Measurements from ENCODE around the gene NUDT4. TPM values are rescaled to one million over a fixed set of nuclear protein-coding genes. Genes with fewer than 3 reads are reported as not detected.

NUDT4 gene
- total RNA-seq = 100 to 1,000 TPM; 140 to 244 TPM
- long read RNA-seq, full-length matches to known transcripts = 39 of 70 reads
- long read RNA-seq, partial matches to known transcripts = 4 of 70 reads
- long read RNA-seq, other reads (novel, unspliced or antisense) = 27 of 70 reads

GRCh38 chr12:93377252-93378195 is at the start of gene NUDT4:
Gene NUDT4 (plus strand): TSS chr12:93377925. CDS start chr12:93378323, 398 bp downstream.
- ATAC-seq (peak; percentile 93), DNase-seq (peak; percentile 98)
- intact Hi-C loops (cut with DNase I) = loop anchor here in 1 of 2 donors (5.0 kb wide), 1 partner anchor 250 kb away; no protein-coding TSS in a partner anchor

DNA sequence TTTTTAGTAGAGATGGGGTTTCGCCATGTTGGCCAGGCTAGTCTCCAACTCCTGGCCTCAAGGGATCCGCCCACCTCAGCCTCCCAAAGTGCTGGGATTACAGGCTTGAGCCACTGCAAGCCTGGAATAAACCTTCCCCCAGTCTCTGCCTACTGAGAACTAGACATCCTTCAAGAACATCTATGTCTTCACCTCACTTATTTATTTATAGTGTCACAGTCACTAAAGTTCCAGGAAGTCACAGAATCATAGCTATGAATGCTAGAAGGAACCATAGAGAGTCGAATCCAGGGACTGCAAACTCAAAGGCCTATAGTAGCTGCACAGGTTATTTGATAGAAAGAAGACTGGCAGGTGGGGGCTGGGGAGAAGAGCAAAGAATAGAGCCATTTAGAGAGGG is 44.7 kb upstream of the NUDT4 start:
- ATAC-seq (no peak), DNase-seq (no peak)
- intact Hi-C loops (cut with DNase I) = no loop called here

GRCh38 chr12:93333828-93334227 is 43.9 kb upstream of the NUDT4 start:
- intact Hi-C loops (cut with DNase I) = no loop called here
- ATAC-seq = no peak
- DNase-seq = no peak

DNA sequence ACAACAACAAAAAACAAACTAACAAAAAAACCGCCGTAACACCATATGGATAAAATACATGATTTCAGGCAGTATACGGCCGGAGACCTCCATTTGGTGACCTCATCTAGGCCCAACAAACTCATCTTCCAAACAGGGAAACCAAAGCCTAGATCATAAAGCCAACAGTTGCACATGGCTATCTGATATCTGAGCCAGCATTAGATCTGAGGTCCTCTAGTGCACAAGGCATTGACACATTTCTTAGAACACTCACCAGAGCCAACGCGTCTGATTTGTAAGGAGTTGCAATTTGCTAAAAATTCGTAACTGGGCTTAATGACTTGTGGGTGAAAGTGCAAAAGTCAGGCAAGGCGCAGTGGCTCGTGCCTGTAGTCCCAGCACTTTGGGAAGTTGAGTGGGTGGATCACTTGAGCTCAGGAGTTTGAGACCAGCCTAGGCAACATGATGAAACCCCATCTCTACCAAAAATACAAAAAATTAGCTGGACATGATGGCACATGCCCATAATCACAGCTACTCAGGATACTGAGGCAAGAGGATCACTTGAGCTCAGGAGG is 42.0 kb upstream of the NUDT4 start:
- DNase-seq = no peak
- peak in 1 of 2 donors; percentile 35 for ATAC-seq
- intact Hi-C loops (cut with DNase I) = no loop called here

DNA sequence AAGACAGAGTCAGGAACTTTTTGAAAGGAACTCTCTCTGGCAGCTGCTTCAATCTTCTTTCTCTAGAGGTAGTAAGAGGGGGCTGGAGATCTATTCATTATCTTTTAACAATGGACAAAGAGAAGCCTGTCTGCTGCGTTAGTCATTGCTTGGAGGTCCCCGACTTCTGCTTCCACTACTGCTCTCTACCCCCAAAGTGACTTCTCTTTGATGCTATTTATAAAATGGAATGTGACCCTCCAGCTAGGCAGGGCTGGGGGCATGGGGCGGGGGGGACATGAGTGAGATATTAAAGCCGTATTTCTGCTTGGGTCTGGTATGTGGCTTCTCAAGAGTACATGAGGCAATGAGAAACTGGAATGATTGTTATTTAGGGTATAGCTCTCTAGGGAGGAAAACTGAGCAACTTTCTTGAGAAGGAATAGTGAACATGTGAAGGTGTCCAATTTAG is 41.4 kb upstream of the NUDT4 start:
- ATAC-seq (peak; percentile 37 to 71), DNase-seq (no peak)
- intact Hi-C loops (cut with DNase I) = no loop called here

GRCh38 chr12:93338598-93338997 is 39.1 kb upstream of the NUDT4 start:
- intact Hi-C loops (cut with DNase I) = no loop called here
- no peak for ATAC-seq

DNA sequence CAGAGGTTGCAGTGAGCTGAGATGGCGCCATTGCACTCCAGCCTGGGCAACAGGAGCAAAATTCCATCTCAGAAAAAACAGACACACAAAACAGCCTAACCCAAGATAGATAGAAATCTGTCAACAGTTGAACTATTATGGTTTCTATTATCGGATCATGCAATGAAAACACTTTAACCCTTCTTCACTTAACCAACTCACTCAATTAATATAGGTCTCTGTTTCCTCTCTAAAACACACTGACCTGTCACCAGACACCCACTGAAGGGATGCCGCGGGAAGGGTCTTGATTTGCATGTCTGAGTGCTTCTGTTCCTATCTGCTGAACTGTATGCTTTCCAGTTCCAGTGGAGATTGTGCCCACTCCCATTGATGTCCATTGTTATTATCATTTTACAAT is 38.0 kb upstream of the NUDT4 start:
- ATAC-seq (no peak), DNase-seq (no peak)
- intact Hi-C loops (cut with DNase I) = no loop called here

More at GRCh38 chr12:93338598-93338997, 39.1 kb upstream of the NUDT4 start:
- no peak for DNase-seq

- ATAC-seq (no peak), DNase-seq (no peak)
- intact Hi-C loops (cut with DNase I) = no loop called here
Observed at GRCh38 chr12:93341409-93342049, 36.2 kb upstream of the NUDT4 start.

GRCh38 chr12:93347054-93347785 is 30.5 kb upstream of the NUDT4 start:
- intact Hi-C loops (cut with DNase I) = no loop called here
- DNase-seq = no peak
- ATAC-seq = no peak

DNA sequence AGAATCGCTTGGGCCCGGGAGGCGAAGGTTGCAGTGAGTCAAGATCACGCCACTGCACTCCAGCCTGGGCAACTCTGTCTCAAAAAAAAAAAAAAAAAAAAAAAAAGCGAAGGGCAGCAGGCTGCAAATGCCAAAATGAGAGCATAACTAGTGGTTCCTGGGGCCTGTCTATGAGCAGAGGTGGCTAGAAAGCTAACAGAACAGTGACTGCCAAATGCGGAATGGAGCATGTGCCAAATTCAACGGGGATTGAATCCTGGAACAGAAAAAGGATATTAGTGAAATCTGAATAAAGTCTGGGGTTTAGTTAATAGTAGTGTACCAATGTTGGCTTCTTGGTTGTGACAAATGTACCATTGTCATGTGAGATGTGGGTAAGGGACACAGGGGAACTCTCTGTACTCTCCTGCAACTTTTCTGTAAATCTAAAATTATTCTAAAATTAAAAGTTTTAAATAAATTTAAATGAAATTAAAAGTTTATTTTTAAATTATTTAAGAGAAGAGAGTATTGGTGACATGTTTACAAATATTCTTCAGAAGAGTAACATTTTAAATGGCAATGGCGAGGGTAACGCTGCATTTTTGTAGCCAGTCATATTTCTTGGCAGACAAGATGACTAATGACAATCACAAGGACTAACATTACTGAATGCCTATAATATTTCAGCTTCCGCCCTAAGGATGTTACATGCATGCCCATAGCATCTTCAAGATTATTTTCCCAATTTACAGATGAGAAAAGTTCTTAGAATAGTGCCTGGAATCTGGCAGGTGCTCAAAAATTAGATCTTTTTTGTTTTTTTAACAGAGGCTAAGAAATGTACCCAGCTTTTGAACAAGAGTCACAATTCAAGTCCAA is 28.9 kb upstream of the NUDT4 start:
- intact Hi-C loops (cut with DNase I) = no loop called here
- ATAC-seq = peak in 1 of 2 donors; percentile 71
- no peak for DNase-seq

GRCh38 chr12:93351726-93352125 is 26.0 kb upstream of the NUDT4 start:
- intact Hi-C loops (cut with DNase I) = no loop called here
- no peak for ATAC-seq
- DNase-seq = no peak

DNA sequence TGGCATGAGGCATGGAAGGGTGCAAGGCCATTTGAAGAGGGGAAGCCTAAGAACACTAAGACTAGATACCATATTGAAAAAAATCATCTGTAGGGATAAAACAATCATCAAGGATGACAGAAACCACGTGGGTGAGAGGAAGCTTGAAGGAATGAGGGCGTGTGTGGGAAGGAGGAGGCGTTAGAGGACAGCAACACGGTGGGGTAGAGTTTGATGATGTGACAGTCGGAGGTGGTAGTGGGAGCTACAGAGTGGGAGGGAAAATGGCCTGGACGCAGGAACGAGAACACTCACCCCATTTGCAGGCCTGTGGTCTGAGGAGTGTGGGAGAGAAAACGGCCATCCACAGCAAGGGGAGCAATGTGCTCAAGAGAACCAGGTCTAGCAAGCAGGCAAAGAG is 25.4 kb upstream of the NUDT4 start:
- no peak for DNase-seq
- intact Hi-C loops (cut with DNase I) = no loop called here
- no peak for ATAC-seq

DNA sequence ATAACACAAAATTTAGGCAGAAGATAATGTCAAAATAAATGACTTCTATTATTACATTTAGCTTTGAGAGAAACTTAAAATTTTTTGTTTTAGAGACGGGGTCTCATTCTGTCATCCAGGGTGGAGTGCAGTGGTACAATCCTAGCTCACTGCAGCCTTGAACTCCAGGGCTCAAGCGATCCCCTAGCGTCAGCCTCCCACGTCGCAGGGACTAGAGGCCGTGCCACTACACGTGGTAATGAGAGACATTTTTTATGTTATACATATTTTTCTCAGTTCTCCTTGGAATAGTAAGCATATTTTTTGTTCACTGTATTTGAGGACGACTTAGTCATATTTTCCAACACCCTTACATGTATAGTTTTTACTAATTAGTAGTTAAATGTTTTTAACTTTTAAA is 21.5 kb upstream of the NUDT4 start:
- DNase-seq (no peak), ATAC-seq (no peak)
- intact Hi-C loops (cut with DNase I) = no loop called here

DNA sequence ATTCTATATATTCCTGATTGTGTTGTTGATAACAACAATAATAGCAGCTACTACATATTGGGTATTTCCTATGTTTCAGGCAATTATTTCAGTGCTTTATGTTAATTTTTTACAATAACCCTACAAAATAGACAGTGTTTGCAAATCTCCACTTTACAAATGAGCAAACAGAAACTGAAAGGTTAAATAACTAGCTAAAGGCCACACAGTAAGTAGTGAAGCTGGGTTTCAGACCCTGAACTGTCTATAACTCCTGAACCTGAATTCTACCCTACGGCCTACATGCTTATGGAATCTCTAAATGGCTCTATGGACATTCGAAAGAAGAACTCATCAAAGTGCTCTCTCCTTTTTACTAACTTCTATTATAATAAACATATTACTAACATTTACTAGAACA is 19.7 kb upstream of the NUDT4 start:
- intact Hi-C loops (cut with DNase I) = no loop called here

GRCh38 chr12:93358821-93359220 is 18.9 kb upstream of the NUDT4 start:
- no peak for ATAC-seq
- DNase-seq = no peak
- intact Hi-C loops (cut with DNase I) = no loop called here

More for the DNA sequence above, 19.7 kb upstream of the NUDT4 start:
- no peak for ATAC-seq
- DNase-seq = no peak

DNA sequence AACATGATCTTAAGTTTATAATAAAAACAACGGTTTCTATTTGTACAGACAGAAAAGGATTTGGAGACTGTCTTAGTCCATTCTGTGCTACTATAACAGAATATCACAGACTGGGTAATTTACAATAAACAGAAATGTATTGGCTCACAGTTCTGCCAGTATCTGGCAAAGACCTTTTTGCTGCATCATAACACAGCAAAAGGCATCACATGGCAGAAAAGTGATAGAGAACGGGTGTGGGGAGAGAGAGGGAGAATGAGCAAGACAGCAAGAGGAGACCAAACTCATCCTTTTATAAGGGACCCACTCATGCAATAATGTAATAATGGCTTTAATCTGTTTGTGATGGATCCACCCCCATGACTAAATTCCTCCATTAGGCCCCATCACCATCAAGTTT is 17.0 kb upstream of the NUDT4 start:
- intact Hi-C loops (cut with DNase I) = no loop called here
- DNase-seq (no peak), ATAC-seq (peak in 1 of 2 donors; percentile 43)

- intact Hi-C loops (cut with DNase I) = no loop called here
- ATAC-seq (peak; percentile 95 to 98), DNase-seq (peak; percentile 55)
Observed at GRCh38 chr12:93361151-93361919, 16.4 kb upstream of the NUDT4 start.

Data from left cardiac atrium (tissue), 4 donors.